GM21576 (cell line): ENCODE data around the gene CLASP1.

Experiments used
- ATAC-seq: cut with Tn5 transposase; IDR thresholded peaks from one replicate; pipeline ENCODE4 v1.9.1; 2021; ENCODE audit warnings: mild to moderate bottlenecking, moderate library complexity; ENCODE audit not compliant: unreplicated experiment

The CLASP1 gene

GRCh38 chr2:121295911-121296650, 353.2 kb downstream of the CLASP1 start:
- no peak for ATAC-seq

- ATAC-seq = no peak
These were observed 354.1 kb downstream of the CLASP1 start for GRCh38 chr2:121294881-121295840.

GRCh38 chr2:121293450-121294325, 355.6 kb downstream of the CLASP1 start:
- no peak for ATAC-seq

GRCh38 chr2:121291251-121291580, 358.0 kb downstream of the CLASP1 start:
- ATAC-seq = no peak

- no peak for ATAC-seq
These were observed 360.0 kb downstream of the CLASP1 start for GRCh38 chr2:121289271-121289670.

GRCh38 chr2:121288454-121289231, 360.6 kb downstream of the CLASP1 start:
- no peak for ATAC-seq

GRCh38 chr2:121287956-121288355, 361.3 kb downstream of the CLASP1 start:
- ATAC-seq = no peak
